OCI-LY1 (cell line): ENCODE measurements around the gene KBTBD8.

Experiments used
- H2AFZ ChIP-seq: fragments of 200-600 bp; sonication (generic), shearing (Covaris generic); 2 replicates; pipeline ENCODE4 v1.6.0; 2014; ENCODE audit warnings: antibody characterized with exemption, mild to moderate bottlenecking, low read length
- H3F3A ChIP-seq: fragments of 200-600 bp; sonication (generic), shearing (Covaris generic); 2 replicates; pipeline ENCODE4 v1.6.0; 2014; ENCODE audit warnings: mild to moderate bottlenecking, antibody characterized with exemption, low read length, moderate library complexity; ENCODE audit not compliant: insufficient read depth
- H3K27ac ChIP-seq: fragments of 200-600 bp; sonication (generic); 2 replicates; pipeline ENCODE4 v1.5.1; 2014; ENCODE audit warnings: low read length, mixed run types, mild to moderate bottlenecking, low read depth; ENCODE audit not compliant: poor library complexity, severe bottlenecking
- H3K27me3 ChIP-seq: fragments of 200-600 bp; sonication (generic); 2 replicates; pipeline ENCODE4 v1.6.0; 2014; ENCODE audit warnings: antibody characterized with exemption, mild to moderate bottlenecking, low read length, moderate library complexity; ENCODE audit not compliant: insufficient read depth
- H3K36me3 ChIP-seq: fragments of 200-600 bp; sonication (generic); 2 replicates; pipeline ENCODE4 v1.6.1; 2014; ENCODE audit warnings: mild to moderate bottlenecking, antibody characterized with exemption, low read length, moderate library complexity, mixed read lengths; ENCODE audit not compliant: insufficient read depth
- H3K4me1 ChIP-seq: fragments of 200-600 bp; sonication (generic); 2 replicates; pipeline ENCODE4 v1.5.1; 2014; ENCODE audit warnings: mild to moderate bottlenecking, low read length, moderate library complexity; ENCODE audit not compliant: insufficient read depth, severe bottlenecking
- H3K4me2 ChIP-seq: fragments of 200-600 bp; sonication (generic), shearing (Covaris generic); 2 replicates; pipeline ENCODE4 v1.6.1; 2014; ENCODE audit warnings: low read length
- H3K4me3 ChIP-seq: fragments of 200-600 bp; sonication (generic); 2 replicates; pipeline ENCODE4 v1.5.1; 2014; ENCODE audit warnings: low read length, low read depth, mild to moderate bottlenecking, mixed read lengths; ENCODE audit not compliant: poor library complexity, severe bottlenecking
- H3K79me2 ChIP-seq: fragments of 200-600 bp; shearing (Covaris generic); 2 replicates; pipeline ENCODE4 v1.6.1; 2016; ENCODE audit warnings: mixed run types, low read length, mixed read lengths; ENCODE audit not compliant: insufficient read depth
- H3K9ac ChIP-seq: fragments of 200-600 bp; sonication (generic), shearing (Covaris generic); 2 replicates; pipeline ENCODE4 v1.6.1; 2014; ENCODE audit warnings: mild to moderate bottlenecking, low read length, mixed read lengths
- H3K9me2 ChIP-seq: fragments of 200-600 bp; sonication (generic), shearing (Covaris generic); 2 replicates; pipeline ENCODE4 v1.6.1; 2014; ENCODE audit warnings: low read depth, mild to moderate bottlenecking, low read length, mixed read lengths
- H3K9me3 ChIP-seq: fragments of 200-600 bp; shearing (Covaris generic); 2 replicates; pipeline ENCODE4 v1.6.1; 2014; ENCODE audit warnings: low read length, mixed read lengths
- H4K20me1 ChIP-seq: fragments of 200-600 bp; sonication (generic), shearing (Covaris generic); 2 replicates; pipeline ENCODE4 v1.6.0; 2016; ENCODE audit warnings: mild to moderate bottlenecking, low read length; ENCODE audit not compliant: insufficient read depth
- CTCF ChIP-seq: fragments of 200-600 bp; sonication (generic), shearing (Covaris generic); IDR thresholded peaks from 2 replicates; pipeline ENCODE4 v1.5.1; 2017; ENCODE audit warnings: mild to moderate bottlenecking, antibody characterized with exemption, low read length, moderate library complexity, mixed read lengths
- EZH2 ChIP-seq: fragments of 200-600 bp; sonication (generic), shearing (Covaris generic); IDR thresholded peaks from 2 replicates; pipeline ENCODE4 v1.8.0; 2017; ENCODE audit warnings: borderline replicate concordance, mixed run types, mild to moderate bottlenecking, antibody characterized with exemption, low read length, moderate library complexity, mixed read lengths

The KBTBD8 gene

GRCh38 chr3:66971891-66972551 is 26.1 kb upstream of the KBTBD8 start:
- Histone ChIP-seq H3K4me3 (peak overlapping the region; percentile 50), H3K27ac (no peak overlapping the region), H3K4me2 (peak overlapping the region; percentile 69), H3K9me3 (no peaks in the 10 kb centered on the region), H3K79me2 (no peaks in the 10 kb centered on the region), H3K27me3 (no peaks in the 10 kb centered on the region), H3K9me2 (no peaks in the 10 kb centered on the region), H3K9ac (peak overlapping the region; percentile 38; the same call in 1 of the 2 replicates), H2AFZ (peak overlapping the region; percentile 70), H3F3A (no peaks in the 10 kb centered on the region), H3K4me1 (peaks cover 11% of the 10 kb centered on the region), H3K36me3 (no peaks in the 10 kb centered on the region), H4K20me1 (no peaks in the 10 kb centered on the region)
- TF ChIP-seq CTCF = peak; percentile 82
- TF ChIP-seq EZH2 = no peak

DNA sequence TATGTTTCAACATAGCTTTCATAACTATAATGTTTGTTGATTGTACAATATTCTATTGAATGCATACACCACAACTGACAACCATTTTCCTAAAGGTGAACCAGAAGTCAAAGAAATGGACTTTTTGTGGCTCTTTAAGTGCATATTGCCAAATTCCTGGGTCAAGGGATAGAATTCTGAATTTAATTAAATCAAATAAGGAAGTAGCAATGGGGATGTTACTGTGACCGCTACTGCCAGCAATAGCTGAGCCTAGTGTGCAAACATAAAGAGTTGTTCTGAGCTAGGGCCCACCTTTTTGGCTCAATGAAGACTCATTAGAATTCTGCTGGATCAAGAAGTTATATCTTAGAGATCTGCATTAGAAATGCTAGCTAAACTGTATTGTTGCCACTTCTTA is 17.3 kb upstream of the KBTBD8 start:
- Histone ChIP-seq H3F3A (no peaks in the 10 kb centered on the region), H4K20me1 (no peaks in the 10 kb centered on the region), H3K4me2 (no peak overlapping the region), H2AFZ (no peak overlapping the region), H3K9ac (no peak overlapping the region), H3K9me3 (no peaks in the 10 kb centered on the region), H3K4me3 (no peak overlapping the region), H3K79me2 (no peaks in the 10 kb centered on the region), H3K27ac (no peak overlapping the region), H3K36me3 (no peaks in the 10 kb centered on the region), H3K4me1 (no peaks in the 10 kb centered on the region), H3K27me3 (no peaks in the 10 kb centered on the region), H3K9me2 (no peaks in the 10 kb centered on the region)
- TF ChIP-seq EZH2 = no peak
- TF ChIP-seq CTCF = no peak

DNA sequence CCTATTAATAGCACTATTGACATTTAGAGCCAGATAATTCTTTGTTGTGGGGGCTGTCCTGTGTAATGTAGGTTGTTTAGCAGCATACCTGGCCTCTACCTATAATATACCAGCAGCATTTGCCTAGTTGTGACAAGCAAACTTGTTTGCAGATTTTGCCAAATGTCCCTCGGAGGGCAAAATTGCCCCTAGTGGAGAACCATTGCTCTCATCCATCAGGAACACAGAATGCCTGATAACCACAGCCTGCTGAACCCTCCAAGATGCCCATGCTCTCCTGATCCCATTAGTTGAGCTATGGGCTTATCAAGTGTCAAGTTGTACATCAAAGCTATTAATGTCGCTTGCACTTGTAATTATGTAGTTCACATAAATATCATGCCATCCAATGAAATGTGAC is 15.0 kb upstream of the KBTBD8 start:
- Histone ChIP-seq H3K4me1 (no peaks in the 10 kb centered on the region), H3K79me2 (no peaks in the 10 kb centered on the region), H3K9ac (no peak overlapping the region)

More for the DNA sequence above, 15.0 kb upstream of the KBTBD8 start:
- TF ChIP-seq EZH2 (no peak), CTCF (no peak)
- no peaks in the 10 kb centered on the region for H3K36me3 ChIP-seq
- no peaks in the 10 kb centered on the region for H3K9me2 ChIP-seq
- no peak overlapping the region for H2AFZ ChIP-seq
- no peaks in the 10 kb centered on the region for H3F3A ChIP-seq
- no peak overlapping the region for H3K27ac ChIP-seq
- no peak overlapping the region for H3K4me2 ChIP-seq
- no peaks in the 10 kb centered on the region for H3K9me3 ChIP-seq
- H3K27me3 ChIP-seq = no peaks in the 10 kb centered on the region
- no peaks in the 10 kb centered on the region for H4K20me1 ChIP-seq
- H3K4me3 ChIP-seq = no peak overlapping the region
